A673 (cell line): ENCODE results near the gene PCNT.

ENCODE experiments used
- CTCF ChIP-seq: fragments of 300-800, 200-600 bp; sonication (generic); conservative IDR thresholded peaks from 2 replicates; pipeline ENCODE4 v1.5.1; 2017; ENCODE audit warnings: low read depth, mild to moderate bottlenecking, antibody characterized with exemption, low read length, moderate library complexity, mixed read lengths
- EZH2 ChIP-seq: fragments of 200-600 bp; sonication (generic); IDR thresholded peaks from 2 replicates; pipeline ENCODE4 v1.6.1; 2017; ENCODE audit warnings: borderline replicate concordance, low read depth, mild to moderate bottlenecking, mixed read lengths, antibody characterized with exemption, low read length; ENCODE audit not compliant: poor library complexity, severe bottlenecking

GRCh38 chr21:46368533-46369285 is 44.8 kb downstream of the PCNT start:
- TF ChIP-seq CTCF: no peak
- no peak for TF ChIP-seq EZH2
